OCI-LY7 (cell line): ENCODE measurements around the gene JOSD1. TPM values are rescaled to one million over a fixed set of nuclear protein-coding genes. Genes with fewer than 3 reads are reported as not detected.
A peak's percentile ranks its signal among the peaks of the same experiment; 100 is the strongest.

Experiments
- BruUV-seq: library from RNA; stranded (reverse); fragments of 400-500 nt; replicated peaks from 2 replicates; lab custom pipeline; 2021; lab: Mats Ljungman, UMichigan
- CTCF ChIA-PET: fragments of 300-600 bp; sonication (Branson Sonifier 250); formaldehyde crosslinking; loops from one replicate; lab custom pipeline; 2022; ENCODE audit warnings: antibody characterized with exemption; ENCODE audit not compliant: unreplicated experiment; lab: Charles Lee
- POLR2A ChIA-PET: fragments of 300-600 bp; sonication (Branson Sonifier 250); formaldehyde crosslinking; loops from one replicate; lab custom pipeline; 2022; ENCODE audit warnings: antibody characterized with exemption; lab: Charles Lee
- DNase-seq: peaks from one replicate; pipeline ENCODE4 v3.0.0-alpha.2; 2015; ENCODE audit warnings: low spot score
- H2AFZ ChIP-seq: fragments of 200-600 bp; sonication (generic), shearing (Covaris generic); 2 replicates; pipeline ENCODE4 v1.6.1; 2014; ENCODE audit warnings: mild to moderate bottlenecking, antibody characterized with exemption, low read length, moderate library complexity
- H3K27ac ChIP-seq: fragments of 200-600 bp; sonication (generic); 2 replicates; pipeline ENCODE4 v1.5.1; 2014; ENCODE audit warnings: mixed run types, low read depth, mild to moderate bottlenecking, moderate library complexity, low read length, inconsistent platforms; ENCODE audit not compliant: poor library complexity, severe bottlenecking
- H3K36me3 ChIP-seq: fragments of 200-600 bp; sonication (generic); 2 replicates; pipeline ENCODE4 v1.6.1; 2014; ENCODE audit warnings: mild to moderate bottlenecking, antibody characterized with exemption, low read length, moderate library complexity, mixed read lengths; ENCODE audit not compliant: insufficient read depth
- H3K4me1 ChIP-seq: fragments of 200-600 bp; sonication (generic); 2 replicates; pipeline ENCODE4 v1.5.1; 2014; ENCODE audit warnings: mild to moderate bottlenecking, low read length; ENCODE audit not compliant: insufficient read depth, poor library complexity, severe bottlenecking
- H3K4me2 ChIP-seq: fragments of 200-600 bp; sonication (generic); 2 replicates; pipeline ENCODE4 v1.6.1; 2014; ENCODE audit warnings: mild to moderate bottlenecking, low read length
- H3K4me3 ChIP-seq: fragments of 200-600 bp; sonication (generic); 2 replicates; pipeline ENCODE4 v1.5.1; 2014; ENCODE audit warnings: mild to moderate bottlenecking, low read depth, low read length; ENCODE audit not compliant: poor library complexity, severe bottlenecking
- H3K79me2 ChIP-seq: fragments of 200-600 bp; sonication (generic); 2 replicates; pipeline ENCODE4 v1.6.1; 2016; ENCODE audit warnings: low read depth, mild to moderate bottlenecking, low read length, moderate library complexity, mixed read lengths; ENCODE audit not compliant: insufficient read depth
- H3K9me2 ChIP-seq: fragments of 200-600 bp; sonication (generic); 2 replicates; pipeline ENCODE4 v1.6.1; 2016; ENCODE audit warnings: mild to moderate bottlenecking, low read length, mixed read lengths; ENCODE audit not compliant: insufficient read depth
- H3K9me3 ChIP-seq: fragments of 200-600 bp; sonication (generic); 2 replicates; pipeline ENCODE4 v1.6.1; 2014; ENCODE audit warnings: mild to moderate bottlenecking, mixed run types, low read length, mixed read lengths
- H4K20me1 ChIP-seq: fragments of 200-600 bp; sonication (generic); 2 replicates; pipeline ENCODE4 v1.6.1; 2014; ENCODE audit warnings: mild to moderate bottlenecking, antibody characterized with exemption, low read length, moderate library complexity, mixed read lengths; ENCODE audit not compliant: insufficient read depth
- CTCF ChIP-seq: fragments of 200-600 bp; sonication (generic); conservative IDR thresholded peaks from 2 replicates; pipeline ENCODE4 v1.5.1; 2014; ENCODE audit warnings: mild to moderate bottlenecking, antibody characterized with exemption, low read length, moderate library complexity, mixed read lengths
- EZH2phosphoT487 ChIP-seq: fragments of 200-600 bp; sonication (generic); IDR thresholded peaks from 2 replicates; pipeline ENCODE4 v1.6.1; 2018; ENCODE audit warnings: low read depth, borderline replicate concordance, mild to moderate bottlenecking, mixed run types, antibody characterized with exemption, low read length, moderate library complexity, mixed read lengths
- intact Hi-C: fragments of 100-400 bp; cut with micrococcal nuclease; formaldehyde crosslinking; loops from one replicate; pipeline ENCODE4 v1.10.0; 2022; ENCODE audit not compliant: unreplicated experiment
- total RNA-seq, 2 experiments: library from RNA; depleted of rRNA in 1 of 2; stranded (reverse); fragments of >200 nt in 1 of 2; shearing (Covaris generic) in 1 of 2; gene quantifications; 2 replicates each; pipeline ENCODE4 v1.2.3, GENCODE V29; 2014 to 2022

The JOSD1 gene
- total RNA-seq, 2 experiments from 2014 or later: 50.4 to 56.3 TPM

GRCh38 chr22:38733329-38733723 is 32.6 kb upstream of the JOSD1 start:
- POLR2A ChIA-PET: no interaction called here
- Histone ChIP-seq H3K9me3 (no peaks in the 10 kb centered on the region), H3K9me2 (no peaks in the 10 kb centered on the region), H4K20me1 (no peaks in the 10 kb centered on the region), H3K4me1 (no peaks in the 10 kb centered on the region), H3K4me3 (no peak overlapping the region), H2AFZ (no peak overlapping the region), H3K4me2 (no peak overlapping the region), H3K27ac (no peak overlapping the region), H3K79me2 (no peaks in the 10 kb centered on the region), H3K36me3 (peaks cover 83% of the 10 kb centered on the region)
- no TSS peak for BruUV-seq
- TF ChIP-seq CTCF (peak; percentile 90), EZH2phosphoT487 (no peak)
- intact Hi-C loops: no loop called here
- DNase-seq: peak; percentile 56
- CTCF ChIA-PET: no interaction called here

GRCh38 chr22:38732251-38732815 is 31.6 kb upstream of the JOSD1 start:
- intact Hi-C loops: no loop called here
- no TSS peak for BruUV-seq
- Histone ChIP-seq H3K4me2 (no peak overlapping the region), H3K36me3 (peaks cover 84% of the 10 kb centered on the region), H3K4me1 (no peaks in the 10 kb centered on the region), H3K9me2 (no peaks in the 10 kb centered on the region), H4K20me1 (no peaks in the 10 kb centered on the region), H3K4me3 (no peak overlapping the region), H3K79me2 (no peaks in the 10 kb centered on the region), H3K27ac (no peak overlapping the region), H3K9me3 (no peaks in the 10 kb centered on the region), H2AFZ (no peak overlapping the region)
- DNase-seq: no peak
- no peak for TF ChIP-seq EZH2phosphoT487
- no peak for TF ChIP-seq CTCF
- ChIA-PET CTCF (interaction anchor here (0.6 kb wide), 1 partner anchor 36 kb away, joined by 3 read pairs; no protein-coding TSS in a partner anchor), POLR2A (no interaction called here)

- Histone ChIP-seq H3K4me2 (no peak overlapping the region), H3K4me3 (no peak overlapping the region), H2AFZ (no peak overlapping the region), H3K4me1 (no peaks in the 10 kb centered on the region), H3K79me2 (no peaks in the 10 kb centered on the region), H3K27ac (no peak overlapping the region), H4K20me1 (no peaks in the 10 kb centered on the region), H3K36me3 (peaks cover 84% of the 10 kb centered on the region), H3K9me3 (no peaks in the 10 kb centered on the region), H3K9me2 (no peaks in the 10 kb centered on the region)
- ChIA-PET CTCF (no interaction called here), POLR2A (no interaction called here)
- no TSS peak for BruUV-seq
- TF ChIP-seq CTCF: no peak
- no peak for TF ChIP-seq EZH2phosphoT487
- DNase-seq: no peak
- intact Hi-C loops: no loop called here
These were observed 31.0 kb upstream of the JOSD1 start for GRCh38 chr22:38731703-38732161.
